Osteoblast (primary cell): ENCODE data around the gene MTO1. TPM values are rescaled to one million over a fixed set of nuclear protein-coding genes. Genes with fewer than 3 reads are reported as not detected.
"Not testable (repeated sequence)": the region's sequence is repeated elsewhere in the genome, so short reads cannot be mapped to it uniquely, and the experiment has no call there.

ENCODE experiments used
- DNase-seq: peaks from one replicate; pipeline ENCODE4 v3.0.0; 2011; ENCODE audit warnings: low spot score, mixed read lengths; ENCODE audit not compliant: insufficient read length; ENCODE audit errors: missing footprints
- H2AFZ ChIP-seq: 2 replicates; pipeline ENCODE4 v1.6.0; 2011; ENCODE audit warnings: mild to moderate bottlenecking, low read length
- H3K27ac ChIP-seq: 2 replicates; pipeline ENCODE4 v1.5.1; 2011; ENCODE audit warnings: mild to moderate bottlenecking, low read depth, low read length, moderate library complexity
- H3K27me3 ChIP-seq: 2 replicates; pipeline ENCODE4 v1.6.0; 2012; ENCODE audit warnings: mild to moderate bottlenecking, control low read depth, inconsistent platforms, low read length, moderate library complexity; ENCODE audit not compliant: insufficient read depth
- H3K36me3 ChIP-seq: 2 replicates; pipeline ENCODE4 v1.5.1; 2011; ENCODE audit warnings: mild to moderate bottlenecking, low read length, control low read depth, moderate library complexity; ENCODE audit not compliant: insufficient read depth
- H3K4me1 ChIP-seq: 2 replicates; pipeline ENCODE4 v1.5.1; 2011; ENCODE audit warnings: mild to moderate bottlenecking, low read length, control low read depth, moderate library complexity; ENCODE audit not compliant: insufficient read depth
- H3K4me2 ChIP-seq: 2 replicates; pipeline ENCODE4 v1.6.0; 2011; ENCODE audit warnings: mild to moderate bottlenecking, low read length; ENCODE audit not compliant: insufficient read depth
- H3K4me3 ChIP-seq: fragments of 200-600 bp; sonication (generic); 3 replicates; pipeline ENCODE4 v1.5.1; 2012; ENCODE audit warnings: mild to moderate bottlenecking, low read length, inconsistent platforms; ENCODE audit not compliant: insufficient read depth
- H3K79me2 ChIP-seq: 2 replicates; pipeline ENCODE4 v1.6.0; 2012; ENCODE audit warnings: mild to moderate bottlenecking, low read length, control low read depth, inconsistent platforms; ENCODE audit not compliant: insufficient read depth
- H3K9me3 ChIP-seq: 2 replicates; pipeline ENCODE4 v1.5.1; 2011; ENCODE audit warnings: low read depth, low read length, control low read depth
- H4K20me1 ChIP-seq: 2 replicates; pipeline ENCODE4 v1.6.0; 2012; ENCODE audit warnings: mild to moderate bottlenecking, low read length, control low read depth; ENCODE audit not compliant: insufficient read depth
- CTCF ChIP-seq: IDR thresholded peaks from 2 replicates; pipeline ENCODE4 v1.5.1; 2011; ENCODE audit warnings: mild to moderate bottlenecking, low read depth, low read length, moderate library complexity; ENCODE audit errors: extremely low read depth
- total RNA-seq: library from RNA; depleted of rRNA; stranded (reverse); fragments of >200 nt; gene quantifications from 2 replicates; pipeline ENCODE4 v1.2.3, GENCODE V29; 2012

Gene MTO1
- total RNA-seq, 1 donor = 40.9 TPM

- Histone ChIP-seq H3K9me3 (no peaks in the 10 kb centered on the region), H3K4me1 (no peaks in the 10 kb centered on the region), H4K20me1 (no peaks in the 10 kb centered on the region), H3K79me2 (no peaks in the 10 kb centered on the region), H3K4me2 (no peak overlapping the region), H3K27me3 (no peaks in the 10 kb centered on the region), H2AFZ (no peak overlapping the region), H3K4me3 (no peak overlapping the region), H3K27ac (no peak overlapping the region), H3K36me3 (no peaks in the 10 kb centered on the region)
- no peak for TF ChIP-seq CTCF
- no peak for DNase-seq
Measured at GRCh38 chr6:73534628-73535027, 73.1 kb downstream of the MTO1 start.

GRCh38 chr6:73537677-73538076 is 76.1 kb downstream of the MTO1 start:
- no peaks in the 10 kb centered on the region for H3K36me3 ChIP-seq
- no peak for TF ChIP-seq CTCF
- no peaks in the 10 kb centered on the region for H4K20me1 ChIP-seq
- H2AFZ ChIP-seq = no peak overlapping the region
- H3K4me2 ChIP-seq = no peak overlapping the region
- no peaks in the 10 kb centered on the region for H3K9me3 ChIP-seq
- DNase-seq = no peak
- no peak overlapping the region for H3K4me3 ChIP-seq
- no peaks in the 10 kb centered on the region for H3K4me1 ChIP-seq
- H3K27ac ChIP-seq = no peak overlapping the region
- no peaks in the 10 kb centered on the region for H3K79me2 ChIP-seq
- H3K27me3 ChIP-seq = no peaks in the 10 kb centered on the region

- H4K20me1 ChIP-seq = no peaks in the 10 kb centered on the region
- no peak overlapping the region for H3K4me2 ChIP-seq
- H3K79me2 ChIP-seq = no peaks in the 10 kb centered on the region
- no peak for DNase-seq
- no peaks in the 10 kb centered on the region for H3K36me3 ChIP-seq
- no peaks in the 10 kb centered on the region for H3K27me3 ChIP-seq
- H3K4me3 ChIP-seq = no peak overlapping the region
- no peak overlapping the region for H2AFZ ChIP-seq
- TF ChIP-seq CTCF = no peak
- no peak overlapping the region for H3K27ac ChIP-seq
- no peaks in the 10 kb centered on the region for H3K4me1 ChIP-seq
- no peaks in the 10 kb centered on the region for H3K9me3 ChIP-seq
Measured at GRCh38 chr6:73538116-73538779, 76.7 kb downstream of the MTO1 start.

- H3K36me3 ChIP-seq, H3K4me3 ChIP-seq, H3K27me3 ChIP-seq, H3K79me2 ChIP-seq, H3K9me3 ChIP-seq, H4K20me1 ChIP-seq, H2AFZ ChIP-seq, DNase-seq, H3K4me1 ChIP-seq, H3K4me2 ChIP-seq, H3K27ac ChIP-seq: not testable (repeated sequence)
Measured at GRCh38 chr6:73542481-73542880, 80.9 kb downstream of the MTO1 start.
